ENCODE data around the gene ERAL1.
A peak's percentile ranks its signal among the peaks of the same experiment; 100 is the strongest.

The ERAL1 gene

DNA sequence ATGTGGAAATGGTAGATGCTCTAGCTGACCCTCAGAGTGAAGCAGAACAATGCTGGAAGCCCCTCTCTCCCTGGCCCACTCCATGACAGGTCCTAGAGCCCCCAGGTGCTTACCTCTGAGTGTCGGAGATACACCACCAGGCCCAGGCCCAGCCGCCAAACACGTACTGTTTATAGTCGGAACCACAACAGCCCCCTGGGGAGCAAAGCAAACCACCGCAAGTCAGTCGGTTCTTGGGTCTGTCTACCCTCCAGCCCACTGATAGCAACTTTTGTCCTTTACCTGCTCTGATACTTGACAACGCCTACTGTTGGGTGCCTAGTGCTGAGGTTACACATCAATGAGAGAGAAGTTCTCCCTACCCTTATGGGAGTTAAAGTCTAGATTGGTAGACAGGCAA lies 34.0 kb downstream of the ERAL1 start:
- no peak for DNase-seq (ENCODE audit: low read depth in 1 of 2, low spot score in 1 of 2)
- no peak overlapping the region for H3K4me3 ChIP-seq (replicated peaks; ENCODE audit: insufficient read depth, low read length)
- no peak overlapping the region for H3K27ac ChIP-seq (replicated peaks)
- H3K27me3 ChIP-seq (ENCODE audit: insufficient read depth, poor library complexity, severe bottlenecking), result no peaks in the 10 kb centered on the region
- TF ChIP-seq POLR2AphosphoS5 (IDR thresholded peaks at IDR 0.05; ENCODE audit: low read depth) (no peak), GABPA (IDR thresholded peaks at IDR 0.05; ENCODE audit: low read depth) (no peak), SPI1 (IDR thresholded peaks at IDR 0.05; ENCODE audit: borderline replicate concordance, low read depth) (no peak)
- TF ChIP-seq, protein P1, sequence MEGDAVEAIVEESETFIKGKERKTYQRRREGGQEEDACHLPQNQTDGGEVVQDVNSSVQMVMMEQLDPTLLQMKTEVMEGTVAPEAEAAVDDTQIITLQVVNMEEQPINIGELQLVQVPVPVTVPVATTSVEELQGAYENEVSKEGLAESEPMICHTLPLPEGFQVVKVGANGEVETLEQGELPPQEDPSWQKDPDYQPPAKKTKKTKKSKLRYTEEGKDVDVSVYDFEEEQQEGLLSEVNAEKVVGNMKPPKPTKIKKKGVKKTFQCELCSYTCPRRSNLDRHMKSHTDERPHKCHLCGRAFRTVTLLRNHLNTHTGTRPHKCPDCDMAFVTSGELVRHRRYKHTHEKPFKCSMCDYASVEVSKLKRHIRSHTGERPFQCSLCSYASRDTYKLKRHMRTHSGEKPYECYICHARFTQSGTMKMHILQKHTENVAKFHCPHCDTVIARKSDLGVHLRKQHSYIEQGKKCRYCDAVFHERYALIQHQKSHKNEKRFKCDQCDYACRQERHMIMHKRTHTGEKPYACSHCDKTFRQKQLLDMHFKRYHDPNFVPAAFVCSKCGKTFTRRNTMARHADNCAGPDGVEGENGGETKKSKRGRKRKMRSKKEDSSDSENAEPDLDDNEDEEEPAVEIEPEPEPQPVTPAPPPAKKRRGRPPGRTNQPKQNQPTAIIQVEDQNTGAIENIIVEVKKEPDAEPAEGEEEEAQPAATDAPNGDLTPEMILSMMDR (IDR thresholded peaks at IDR 0.05; ENCODE audit: insufficient read depth, low read length), result no peak
- TF ChIP-seq, protein P2, sequence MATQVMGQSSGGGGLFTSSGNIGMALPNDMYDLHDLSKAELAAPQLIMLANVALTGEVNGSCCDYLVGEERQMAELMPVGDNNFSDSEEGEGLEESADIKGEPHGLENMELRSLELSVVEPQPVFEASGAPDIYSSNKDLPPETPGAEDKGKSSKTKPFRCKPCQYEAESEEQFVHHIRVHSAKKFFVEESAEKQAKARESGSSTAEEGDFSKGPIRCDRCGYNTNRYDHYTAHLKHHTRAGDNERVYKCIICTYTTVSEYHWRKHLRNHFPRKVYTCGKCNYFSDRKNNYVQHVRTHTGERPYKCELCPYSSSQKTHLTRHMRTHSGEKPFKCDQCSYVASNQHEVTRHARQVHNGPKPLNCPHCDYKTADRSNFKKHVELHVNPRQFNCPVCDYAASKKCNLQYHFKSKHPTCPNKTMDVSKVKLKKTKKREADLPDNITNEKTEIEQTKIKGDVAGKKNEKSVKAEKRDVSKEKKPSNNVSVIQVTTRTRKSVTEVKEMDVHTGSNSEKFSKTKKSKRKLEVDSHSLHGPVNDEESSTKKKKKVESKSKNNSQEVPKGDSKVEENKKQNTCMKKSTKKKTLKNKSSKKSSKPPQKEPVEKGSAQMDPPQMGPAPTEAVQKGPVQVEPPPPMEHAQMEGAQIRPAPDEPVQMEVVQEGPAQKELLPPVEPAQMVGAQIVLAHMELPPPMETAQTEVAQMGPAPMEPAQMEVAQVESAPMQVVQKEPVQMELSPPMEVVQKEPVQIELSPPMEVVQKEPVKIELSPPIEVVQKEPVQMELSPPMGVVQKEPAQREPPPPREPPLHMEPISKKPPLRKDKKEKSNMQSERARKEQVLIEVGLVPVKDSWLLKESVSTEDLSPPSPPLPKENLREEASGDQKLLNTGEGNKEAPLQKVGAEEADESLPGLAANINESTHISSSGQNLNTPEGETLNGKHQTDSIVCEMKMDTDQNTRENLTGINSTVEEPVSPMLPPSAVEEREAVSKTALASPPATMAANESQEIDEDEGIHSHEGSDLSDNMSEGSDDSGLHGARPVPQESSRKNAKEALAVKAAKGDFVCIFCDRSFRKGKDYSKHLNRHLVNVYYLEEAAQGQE (IDR thresholded peaks at IDR 0.05; ENCODE audit: insufficient replicate concordance, low read depth), result no peak

DNA sequence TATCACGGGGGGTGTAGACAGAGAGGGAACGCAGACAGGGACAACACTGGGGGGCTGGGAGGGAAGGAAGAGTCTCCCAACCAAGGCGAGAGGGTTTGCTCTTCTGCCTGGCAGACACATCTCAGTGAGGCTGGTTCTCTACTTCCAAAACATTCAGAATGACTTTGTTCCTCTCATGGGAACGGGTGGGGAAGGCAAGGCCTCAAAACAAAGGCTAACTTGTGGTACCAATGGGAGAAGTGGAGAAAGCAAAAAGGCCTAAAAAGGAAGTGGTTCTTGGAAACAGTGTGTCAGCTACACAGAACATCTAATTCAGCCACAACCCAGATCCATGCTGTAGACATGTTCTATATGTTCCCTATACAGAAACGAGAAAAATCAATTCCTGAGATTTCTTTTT lies 35.2 kb downstream of the ERAL1 start:
- peak; percentile 26 to 54 for DNase-seq (ENCODE audit: low read depth in 1 of 2, low spot score in 1 of 2)
- Histone ChIP-seq H3K27ac (replicated peaks) (no peak overlapping the region), H3K27me3 (ENCODE audit: insufficient read depth, poor library complexity, severe bottlenecking) (no peaks in the 10 kb centered on the region), H3K4me3 (replicated peaks; ENCODE audit: insufficient read depth, low read length) (no peak overlapping the region)
- TF ChIP-seq POLR2AphosphoS5 (IDR thresholded peaks at IDR 0.05; ENCODE audit: low read depth) (no peak), SPI1 (IDR thresholded peaks at IDR 0.05; ENCODE audit: borderline replicate concordance, low read depth) (peak; percentile 70)

DNA sequence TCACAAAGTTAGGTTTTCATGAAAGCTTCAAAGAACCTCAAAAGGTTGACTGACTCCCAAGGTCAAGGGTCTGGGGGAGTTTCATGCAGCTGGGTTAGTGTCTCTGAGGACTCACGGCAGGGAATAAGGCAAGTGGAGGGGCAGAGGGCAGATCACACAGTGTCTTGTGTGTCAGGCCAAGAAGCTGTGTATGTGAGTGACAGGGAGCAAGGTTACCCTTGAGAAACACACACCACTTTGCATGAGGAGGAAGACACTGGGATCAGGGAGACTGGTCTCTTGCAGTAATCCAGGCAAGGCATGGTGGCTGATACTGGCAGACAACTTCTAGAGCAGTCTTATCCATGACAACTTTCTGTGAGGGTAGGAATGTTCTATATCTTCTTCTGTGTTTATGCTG lies 36.4 kb downstream of the ERAL1 start:
- no peak for DNase-seq (ENCODE audit: low read depth in 1 of 2, low spot score in 1 of 2)
- no peak overlapping the region for H3K4me3 ChIP-seq (replicated peaks; ENCODE audit: insufficient read depth, low read length)
- H3K27me3 ChIP-seq (ENCODE audit: insufficient read depth, poor library complexity, severe bottlenecking), result no peaks in the 10 kb centered on the region
- H3K27ac ChIP-seq (replicated peaks), result no peak overlapping the region
- TF ChIP-seq, protein P2 (IDR thresholded peaks at IDR 0.05; ENCODE audit: insufficient replicate concordance, low read depth), result no peak
- TF ChIP-seq POLR2AphosphoS5 (IDR thresholded peaks at IDR 0.05; ENCODE audit: low read depth), result no peak
- TF ChIP-seq SPI1 (IDR thresholded peaks at IDR 0.05; ENCODE audit: borderline replicate concordance, low read depth), result no peak
- TF ChIP-seq, protein P1 (IDR thresholded peaks at IDR 0.05; ENCODE audit: insufficient read depth, low read length), result no peak
- TF ChIP-seq GABPA (IDR thresholded peaks at IDR 0.05; ENCODE audit: low read depth), result no peak

DNA sequence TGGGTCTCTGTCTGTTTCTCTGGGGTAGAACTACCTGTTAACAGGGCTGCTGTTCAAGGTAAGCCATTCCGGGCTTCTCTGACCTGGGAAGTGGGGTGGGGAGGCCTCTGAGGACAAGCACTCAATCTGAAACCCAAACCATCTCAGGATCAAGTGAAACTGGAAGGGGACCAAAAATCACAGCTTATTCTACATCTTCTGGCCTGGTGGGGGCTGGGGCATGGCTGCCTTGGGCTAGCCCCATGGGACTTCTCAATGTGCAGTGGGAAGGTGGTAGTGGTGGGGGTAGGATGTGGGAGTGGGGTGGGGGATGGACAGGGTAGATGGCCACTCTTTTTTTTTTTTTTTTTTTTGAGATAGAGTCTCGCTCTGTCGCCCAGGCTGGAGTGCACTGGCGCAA lies 37.2 kb downstream of the ERAL1 start:
- Histone ChIP-seq H3K27me3 (ENCODE audit: insufficient read depth, poor library complexity, severe bottlenecking) (no peaks in the 10 kb centered on the region), H3K27ac (replicated peaks) (no peak overlapping the region), H3K4me3 (replicated peaks; ENCODE audit: insufficient read depth, low read length) (no peak overlapping the region)
- DNase-seq (ENCODE audit: low read depth in 1 of 2, low spot score in 1 of 2), result no peak
- TF ChIP-seq GABPA (IDR thresholded peaks at IDR 0.05; ENCODE audit: low read depth) (no peak), SPI1 (IDR thresholded peaks at IDR 0.05; ENCODE audit: borderline replicate concordance, low read depth) (no peak), POLR2AphosphoS5 (IDR thresholded peaks at IDR 0.05; ENCODE audit: low read depth) (no peak)
- TF ChIP-seq, protein P2 (IDR thresholded peaks at IDR 0.05; ENCODE audit: insufficient replicate concordance, low read depth), result no peak
- TF ChIP-seq, protein P1 (IDR thresholded peaks at IDR 0.05; ENCODE audit: insufficient read depth, low read length), result no peak
